RKO (cell line): Measurements from ENCODE around the gene KRT27.

Experiments
- DNase-seq: peaks from one replicate; pipeline ENCODE4 v3.0.0-alpha.2; 2016; ENCODE audit warnings: low spot score

The KRT27 gene

DNA sequence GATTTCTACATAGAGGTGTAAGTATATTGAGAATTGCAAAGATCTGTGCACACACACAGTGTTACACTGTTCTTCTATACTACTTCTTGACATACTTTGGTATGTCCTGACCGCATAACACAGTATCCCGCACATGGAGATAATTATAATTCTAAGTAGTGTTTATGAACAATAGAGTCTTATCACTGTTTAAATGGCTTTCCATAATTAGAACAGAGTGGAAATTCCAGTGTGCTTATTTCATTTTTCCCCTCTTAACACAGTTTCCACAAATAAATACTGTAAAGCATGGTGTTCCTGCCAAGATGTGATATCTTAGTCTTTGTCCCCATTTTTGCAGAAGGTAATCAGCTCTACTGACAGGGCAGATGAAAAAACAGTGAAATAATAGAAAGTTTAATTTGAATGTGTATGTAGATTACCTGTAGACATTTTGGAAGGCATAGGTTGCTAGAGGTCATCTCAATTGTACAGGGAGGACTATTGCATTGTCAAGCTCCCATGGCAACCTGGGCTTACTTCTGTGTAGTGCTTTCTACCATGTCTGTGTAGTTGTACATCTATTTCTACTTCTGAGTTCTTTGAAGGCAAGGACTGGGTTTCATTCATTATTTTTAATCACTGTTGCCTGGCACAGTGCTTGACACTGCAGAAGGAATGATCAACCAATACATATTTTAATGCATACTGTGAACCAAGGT is 27.5 kb upstream of the KRT27 start:
- no peak for DNase-seq

- no peak for DNase-seq
Measured at GRCh38 chr17:40806131-40806530, 23.8 kb upstream of the KRT27 start.

DNA sequence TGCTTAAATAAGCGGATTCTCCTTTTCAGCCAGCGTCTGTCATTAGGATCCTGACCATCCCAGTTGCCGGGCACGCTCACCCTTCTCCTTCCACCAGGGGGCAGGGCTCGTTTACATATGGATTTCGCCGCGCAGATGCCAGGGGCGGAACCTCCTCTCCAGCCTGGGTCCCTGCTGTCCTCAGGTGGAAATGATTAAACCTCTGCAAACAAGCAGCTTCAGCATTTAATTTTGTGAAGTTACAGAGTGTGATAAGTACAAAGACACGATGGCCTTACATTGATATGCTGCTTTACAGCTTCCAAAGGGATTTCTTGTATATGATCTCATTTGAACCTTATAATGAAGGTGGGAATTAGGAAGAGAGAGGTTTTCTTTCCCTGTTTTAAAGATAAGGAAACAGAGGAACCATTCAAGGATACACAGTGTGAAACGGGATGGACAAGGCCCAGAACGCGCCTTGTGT is 21.3 kb upstream of the KRT27 start:
- peak; percentile 73 for DNase-seq

- no peak for DNase-seq
Measured at GRCh38 chr17:40801157-40801556, 18.8 kb upstream of the KRT27 start.

GRCh38 chr17:40800381-40800780 is 18.0 kb upstream of the KRT27 start:
- DNase-seq = no peak

- no peak for DNase-seq
Measured at GRCh38 chr17:40799859-40800258, 17.5 kb upstream of the KRT27 start, which contains the start of gene KRT28. KRT28 (minus strand) TSS chr17:40799959; CDS start chr17:40799893, 66 bp downstream.

- DNase-seq = no peak
Measured at GRCh38 chr17:40796846-40797245, 14.5 kb upstream of the KRT27 start.

- DNase-seq = no peak
Measured at GRCh38 chr17:40795019-40795667, 12.8 kb upstream of the KRT27 start.

- no peak for DNase-seq
Measured at GRCh38 chr17:40794466-40794865, 12.1 kb upstream of the KRT27 start.

DNA sequence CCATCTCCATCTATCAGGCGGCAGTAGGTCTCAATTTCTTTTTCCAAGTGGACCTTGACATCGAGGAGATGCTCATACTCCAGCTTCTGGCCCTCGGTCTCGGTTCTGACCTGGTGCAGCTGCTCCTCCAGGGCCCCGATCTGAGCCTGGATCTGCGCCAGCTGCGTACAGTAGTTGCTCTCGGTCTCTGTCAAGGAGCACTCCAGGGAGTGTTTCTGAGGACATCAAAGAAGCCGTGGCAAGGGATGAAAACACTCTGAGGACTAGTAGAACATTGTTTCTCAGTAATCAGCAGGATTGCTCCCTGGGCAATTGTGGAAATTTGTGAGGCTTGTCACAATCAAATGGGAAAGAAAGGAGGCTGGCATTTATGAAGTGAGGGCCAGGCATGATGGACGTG is 11.5 kb upstream of the KRT27 start:
- no peak for DNase-seq

DNA sequence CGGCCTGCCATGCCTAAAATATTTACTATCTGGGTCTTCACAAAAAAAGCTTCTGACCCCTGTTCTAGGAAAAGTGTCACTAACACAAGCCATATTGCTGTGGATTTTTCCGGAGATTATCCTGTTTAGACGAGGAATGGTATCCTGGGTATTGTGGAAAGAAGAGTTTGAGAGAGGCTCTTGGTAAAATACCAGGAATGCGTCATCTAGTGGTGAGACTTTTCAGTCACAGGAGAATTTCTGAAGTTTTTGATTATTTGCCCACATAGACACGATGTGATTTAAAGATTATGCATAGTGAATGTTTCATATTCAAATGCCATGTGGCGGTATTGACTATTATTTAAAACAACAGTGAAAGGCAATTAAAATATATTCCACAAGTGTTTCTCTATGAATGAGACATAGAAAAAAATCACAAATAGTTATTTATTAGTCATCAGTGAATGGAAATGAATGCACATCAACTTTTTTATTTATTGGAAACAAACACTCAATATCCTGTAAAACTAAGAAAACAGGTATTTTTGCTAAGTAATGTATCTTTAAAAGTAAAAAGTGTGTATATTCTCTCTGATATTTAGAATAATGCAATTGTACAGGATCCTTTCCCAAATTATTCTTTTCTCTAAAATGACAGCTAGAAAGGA is 9.6 kb upstream of the KRT27 start:
- DNase-seq = peak; percentile 14

DNA sequence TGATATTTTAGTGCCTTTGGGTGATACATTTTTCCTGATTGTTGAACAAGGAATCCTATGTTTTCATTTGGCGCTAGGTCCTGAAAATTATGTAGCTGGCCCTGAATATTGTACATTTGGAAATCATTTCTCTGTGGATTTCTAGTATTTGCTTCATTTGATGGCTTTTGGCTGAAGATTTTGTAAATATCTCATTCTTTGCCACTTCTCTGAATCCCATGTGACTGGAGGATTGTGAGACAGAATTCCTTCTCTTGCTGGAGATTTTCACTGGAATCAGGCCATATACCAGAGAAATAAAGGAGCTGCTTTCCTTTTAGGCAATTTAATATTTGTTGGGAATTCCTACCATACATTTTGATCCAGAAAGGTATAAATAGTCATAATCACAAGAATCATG is 8.8 kb upstream of the KRT27 start:
- DNase-seq = no peak

GRCh38 chr17:40779181-40779909 is 3.0 kb downstream of the KRT27 start:
- no peak for DNase-seq

GRCh38 chr17:40778461-40778860 is 3.9 kb downstream of the KRT27 start:
- no peak for DNase-seq

DNA sequence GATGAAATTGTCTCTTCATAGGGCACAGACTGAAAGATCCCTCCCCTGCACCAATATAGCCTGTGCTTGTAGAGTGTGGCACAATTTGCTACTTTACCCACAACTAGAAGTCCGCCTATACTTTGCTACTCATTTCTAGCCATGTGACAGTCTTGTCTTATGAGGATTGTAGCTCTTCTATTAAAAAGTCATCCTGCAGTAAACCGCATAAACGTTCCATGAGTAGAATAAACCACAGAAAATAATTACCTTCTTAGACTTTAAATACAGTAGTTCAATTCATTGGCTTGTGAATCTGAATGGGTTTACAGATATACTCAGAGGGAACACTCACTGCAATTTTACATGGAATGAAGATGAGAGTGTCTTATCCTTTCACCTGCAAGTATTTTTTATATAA is 4.4 kb downstream of the KRT27 start:
- no peak for DNase-seq

DNA sequence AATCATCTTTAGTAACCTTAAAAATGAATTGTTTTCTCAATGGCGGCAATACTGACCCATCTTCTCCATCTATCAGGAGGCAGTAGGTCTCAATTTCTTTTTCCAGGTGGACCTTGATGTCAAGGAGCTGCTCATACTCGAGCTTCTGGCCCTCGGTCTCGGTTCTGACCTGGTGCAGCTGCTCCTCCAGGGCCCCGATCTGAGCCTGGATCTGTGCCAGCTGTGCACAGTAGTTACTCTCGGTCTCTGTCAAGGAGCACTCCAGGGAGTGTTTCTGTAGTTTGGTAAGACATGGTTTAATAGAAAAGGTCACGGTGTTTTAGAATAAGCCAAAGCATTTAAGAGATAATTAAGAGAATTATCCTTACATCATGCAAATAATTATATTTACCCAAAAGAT is 4.9 kb downstream of the KRT27 start:
- DNase-seq = no peak

DNA sequence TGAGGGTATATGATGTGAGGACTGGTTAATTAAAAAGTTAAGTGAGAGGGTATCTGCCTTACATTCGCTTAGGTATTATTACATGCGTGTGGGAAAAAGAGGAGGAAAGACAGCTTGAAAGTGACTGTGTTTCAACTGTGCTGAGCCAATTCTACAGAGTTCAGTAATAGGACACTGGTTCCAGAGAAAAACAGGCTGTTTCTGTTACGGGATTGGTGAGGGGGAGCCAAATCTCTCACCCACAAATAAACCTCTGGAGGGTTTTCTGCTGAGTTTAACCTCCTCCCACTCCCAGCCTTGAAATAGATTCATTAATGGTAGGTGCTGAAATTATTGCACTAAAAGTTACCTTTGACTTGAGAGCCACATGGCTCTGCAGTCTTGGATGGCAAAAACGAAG is 6.4 kb downstream of the KRT27 start:
- DNase-seq = no peak

- no peak for DNase-seq
Measured at GRCh38 chr17:40772101-40772500, 10.2 kb downstream of the KRT27 start, which contains the start of gene KRT26. KRT26 (minus strand) TSS chr17:40772201; CDS start chr17:40772113, 88 bp downstream.

DNA sequence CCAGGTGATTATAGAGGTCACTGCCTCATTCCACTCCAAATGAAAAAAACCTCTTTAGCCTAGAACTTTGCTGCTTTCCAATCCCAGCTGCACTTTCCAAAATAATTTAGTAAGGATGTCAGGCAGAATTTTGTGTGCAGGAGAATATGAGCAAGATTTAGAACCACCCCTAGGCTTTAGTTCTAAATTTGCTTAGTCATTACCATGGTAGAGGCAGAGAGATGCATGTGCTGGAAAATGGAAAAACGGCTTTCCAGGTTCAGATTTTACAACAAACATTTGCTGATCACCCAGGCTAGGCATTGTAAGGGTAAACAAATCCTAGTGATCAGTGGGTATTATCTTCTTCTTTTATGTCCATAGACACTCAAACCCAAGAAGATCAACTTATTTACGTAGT is 16.7 kb downstream of the KRT27 start:
- no peak for DNase-seq

DNA sequence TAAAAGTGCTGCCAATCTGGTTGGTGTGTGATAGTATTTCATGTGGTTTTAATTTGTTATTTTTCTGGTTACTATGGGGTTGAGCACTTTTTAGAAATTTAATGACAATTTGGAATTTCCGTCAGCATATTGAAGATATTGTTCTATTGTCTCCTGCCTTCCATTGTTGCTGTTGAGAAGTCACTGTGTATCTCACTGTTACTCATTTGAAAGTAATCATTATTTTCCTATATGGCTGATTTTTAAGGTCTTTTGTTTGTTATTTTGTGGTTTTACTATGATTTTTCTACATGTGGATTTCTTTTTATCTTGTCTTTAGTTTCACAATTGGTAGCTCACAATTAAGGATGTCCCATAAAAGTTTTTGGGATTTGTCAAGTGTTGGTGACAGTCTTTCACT is 18.6 kb downstream of the KRT27 start:
- DNase-seq = no peak

- no peak for DNase-seq
Measured at GRCh38 chr17:40760105-40761016, 22.0 kb downstream of the KRT27 start.
